ENCODE measurements around the gene HSP90AB1. TPM values are rescaled to one million over a fixed set of nuclear protein-coding genes. Genes with fewer than 3 reads are reported as not detected.

HSP90AB1 gene
- polyA plus RNA-seq, 1 of the 3 experiments (the other 2 are of a cell fraction), result 843 TPM

DNA sequence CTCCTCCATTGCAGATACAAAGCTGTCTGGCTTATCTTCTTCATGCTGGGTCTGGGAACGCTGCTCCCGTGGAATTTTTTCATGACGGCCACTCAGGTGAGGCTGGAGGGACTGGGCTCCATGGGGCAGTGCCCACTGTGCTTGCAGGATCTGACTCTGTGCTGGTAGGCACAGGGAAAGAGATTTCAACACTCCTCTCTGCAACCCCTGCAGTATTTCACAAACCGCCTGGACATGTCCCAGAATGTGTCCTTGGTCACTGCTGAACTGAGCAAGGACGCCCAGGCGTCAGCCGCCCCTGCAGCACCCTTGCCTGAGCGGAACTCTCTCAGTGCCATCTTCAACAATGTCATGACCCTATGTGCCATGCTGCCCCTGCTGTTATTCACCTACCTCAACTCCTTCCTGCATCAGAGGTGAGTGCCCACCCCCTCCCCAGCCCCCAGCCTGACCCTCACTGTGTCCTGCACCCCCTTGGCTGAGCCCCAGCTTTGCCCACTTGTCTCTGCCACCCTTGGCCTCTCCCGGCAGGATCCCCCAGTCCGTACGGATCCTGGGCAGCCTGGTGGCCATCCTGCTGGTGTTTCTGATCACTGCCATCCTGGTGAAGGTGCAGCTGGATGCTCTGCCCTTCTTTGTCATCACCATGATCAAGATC, 17.4 kb upstream of the HSP90AB1 start:
- CTCF ChIA-PET, result interaction anchor here (0.6 to 1.7 kb wide), 5 partner anchors 8 to 133 kb away, joined by 3 to 8 read pairs (median 3); no protein-coding TSS in a partner anchor
- H4K20me1 ChIP-seq (ENCODE audit: insufficient read depth), result peaks cover 5% of the 10 kb centered on the region; the same call in 1 of the 2 replicates
- H3K4me3 ChIP-seq (ENCODE audit: low read depth in 2 of 2, low read length in 1 of 2), result no peak overlapping the region
- WGBS (ENCODE audit: low lambda C conversion rate), result 98% methylated on average over 7 of the region's 11 CpGs
- peaks cover 5% of the 10 kb centered on the region; the same call in 1 of the 2 replicates for H3K79me2 ChIP-seq (ENCODE audit: insufficient read depth)
- peaks cover 3% of the 10 kb centered on the region for H3F3A ChIP-seq (replicated peaks; ENCODE audit: insufficient read depth)
- peak overlapping the region in 1 of 2 experiments; percentile 17; a peak in 1 of 4 replicates for H3K27ac ChIP-seq (ENCODE audit: low read depth in 2 of 2, low read length in 1 of 2)
- no peaks in the 10 kb centered on the region for H3K9me2 ChIP-seq
- H3K36me3 ChIP-seq (replicated peaks in 1 of 2; ENCODE audit: control insufficient read depth in 1 of 2, insufficient read depth in 2 of 2, low read length in 1 of 2), result peaks cover 0 to 6% of the 10 kb centered on the region in 2 experiments
- H3K27me3 ChIP-seq (ENCODE audit: insufficient read depth), result no peaks in the 10 kb centered on the region
- H2AFZ ChIP-seq (ENCODE audit: low read depth), result no peak overlapping the region
- H3K4me2 ChIP-seq, result no peak overlapping the region
- POLR2A ChIA-PET, result no interaction called here
- TF ChIP-seq GATA2 (CRISPR knock-in tag; IDR thresholded peaks at IDR 0.05), result no peak
- no peak for TF ChIP-seq SIN3A (IDR thresholded peaks at IDR 0.05; ENCODE audit: borderline replicate concordance, low read depth, low read length)
- TF ChIP-seq JUND (IDR thresholded peaks at IDR 0.05), result no peak
- no peak for TF ChIP-seq FOSL2 (IDR thresholded peaks at IDR 0.05; ENCODE audit: borderline replicate concordance, low read depth)
- no peak for TF ChIP-seq MXI1 (IDR thresholded peaks at IDR 0.05; ENCODE audit: low read depth, low read length)
- TF ChIP-seq GABPA (IDR thresholded peaks at IDR 0.05; ENCODE audit: low read depth), result no peak
- TF ChIP-seq POLR2AphosphoS5 (IDR thresholded peaks at IDR 0.05; ENCODE audit: low read depth, low read length), result no peak
- no peaks in the 10 kb centered on the region for H3K9me3 ChIP-seq
- no peak overlapping the region for H3K9ac ChIP-seq
- H3K4me1 ChIP-seq (ENCODE audit: control insufficient read depth in 1 of 2, insufficient read depth in 2 of 2, low read depth in 1 of 2, low read length in 1 of 2), result peaks cover 11 to 85% of the 10 kb centered on the region in 2 experiments
- DNase-seq, result no peak

DNA sequence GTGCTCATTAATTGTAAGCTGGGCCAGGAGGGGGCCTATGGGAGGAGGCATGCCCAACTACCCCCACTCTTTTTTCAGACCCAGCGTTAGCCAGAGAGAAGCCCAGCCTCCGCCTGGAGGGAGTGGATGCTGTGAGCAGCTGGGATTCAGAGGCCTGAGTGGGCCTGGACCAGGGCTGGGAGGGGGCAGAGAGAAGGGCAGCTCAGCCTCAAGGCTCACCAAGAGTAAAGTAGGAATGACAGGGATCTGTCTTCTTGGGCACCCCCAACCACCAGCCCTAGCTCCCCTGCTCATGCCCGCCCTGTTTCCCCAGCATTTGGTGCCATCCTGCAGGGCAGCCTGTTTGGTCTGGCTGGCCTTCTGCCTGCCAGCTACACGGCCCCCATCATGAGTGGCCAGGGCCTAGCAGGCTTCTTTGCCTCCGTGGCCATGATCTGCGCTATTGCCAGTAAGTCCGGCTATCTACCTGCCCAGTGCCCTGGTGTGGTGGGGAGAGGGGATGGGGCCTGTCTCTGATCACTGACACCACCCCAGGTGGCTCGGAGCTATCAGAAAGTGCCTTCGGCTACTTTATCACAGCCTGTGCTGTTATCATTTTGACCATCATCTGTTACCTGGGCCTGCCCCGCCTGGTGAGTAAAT, 16.7 kb upstream of the HSP90AB1 start:
- peak overlapping the region in 1 of 2 experiments; percentile 18; a peak in 1 of 4 replicates for H3K27ac ChIP-seq (ENCODE audit: low read depth in 2 of 2, low read length in 1 of 2)
- TF ChIP-seq, protein P1, sequence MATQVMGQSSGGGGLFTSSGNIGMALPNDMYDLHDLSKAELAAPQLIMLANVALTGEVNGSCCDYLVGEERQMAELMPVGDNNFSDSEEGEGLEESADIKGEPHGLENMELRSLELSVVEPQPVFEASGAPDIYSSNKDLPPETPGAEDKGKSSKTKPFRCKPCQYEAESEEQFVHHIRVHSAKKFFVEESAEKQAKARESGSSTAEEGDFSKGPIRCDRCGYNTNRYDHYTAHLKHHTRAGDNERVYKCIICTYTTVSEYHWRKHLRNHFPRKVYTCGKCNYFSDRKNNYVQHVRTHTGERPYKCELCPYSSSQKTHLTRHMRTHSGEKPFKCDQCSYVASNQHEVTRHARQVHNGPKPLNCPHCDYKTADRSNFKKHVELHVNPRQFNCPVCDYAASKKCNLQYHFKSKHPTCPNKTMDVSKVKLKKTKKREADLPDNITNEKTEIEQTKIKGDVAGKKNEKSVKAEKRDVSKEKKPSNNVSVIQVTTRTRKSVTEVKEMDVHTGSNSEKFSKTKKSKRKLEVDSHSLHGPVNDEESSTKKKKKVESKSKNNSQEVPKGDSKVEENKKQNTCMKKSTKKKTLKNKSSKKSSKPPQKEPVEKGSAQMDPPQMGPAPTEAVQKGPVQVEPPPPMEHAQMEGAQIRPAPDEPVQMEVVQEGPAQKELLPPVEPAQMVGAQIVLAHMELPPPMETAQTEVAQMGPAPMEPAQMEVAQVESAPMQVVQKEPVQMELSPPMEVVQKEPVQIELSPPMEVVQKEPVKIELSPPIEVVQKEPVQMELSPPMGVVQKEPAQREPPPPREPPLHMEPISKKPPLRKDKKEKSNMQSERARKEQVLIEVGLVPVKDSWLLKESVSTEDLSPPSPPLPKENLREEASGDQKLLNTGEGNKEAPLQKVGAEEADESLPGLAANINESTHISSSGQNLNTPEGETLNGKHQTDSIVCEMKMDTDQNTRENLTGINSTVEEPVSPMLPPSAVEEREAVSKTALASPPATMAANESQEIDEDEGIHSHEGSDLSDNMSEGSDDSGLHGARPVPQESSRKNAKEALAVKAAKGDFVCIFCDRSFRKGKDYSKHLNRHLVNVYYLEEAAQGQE (IDR thresholded peaks at IDR 0.05; ENCODE audit: low read depth, low read length), result no peak
- TF ChIP-seq GATA2 (CRISPR knock-in tag; IDR thresholded peaks at IDR 0.05) (no peak), SMC3 (IDR thresholded peaks at IDR 0.05; ENCODE audit: low read depth, low read length) (no peak), RFX5 (IDR thresholded peaks at IDR 0.05; ENCODE audit: low read length) (no peak), NFIC (IDR thresholded peaks at IDR 0.05; ENCODE audit: borderline replicate concordance) (no peak), CHD2 (IDR thresholded peaks at IDR 0.05; ENCODE audit: low read length, partially characterized antibody) (no peak), JUND (IDR thresholded peaks at IDR 0.05) (no peak), MEF2A (IDR thresholded peaks at IDR 0.05; ENCODE audit: borderline replicate concordance, low read depth) (no peak), RAD21 (IDR thresholded peaks at IDR 0.05; ENCODE audit: low read length) (no peak), NRF1 (IDR thresholded peaks at IDR 0.05; ENCODE audit: low read depth, low read length) (no peak), FOXM1 (IDR thresholded peaks at IDR 0.05; ENCODE audit: low read depth) (no peak), TCF12 (IDR thresholded peaks at IDR 0.05) (no peak), TAF1 (IDR thresholded peaks at IDR 0.05; ENCODE audit: borderline replicate concordance, low read depth, low read length) (no peak), YY1 (IDR thresholded peaks at IDR 0.05; ENCODE audit: low read depth) (no peak), RCOR1 (IDR thresholded peaks at IDR 0.05; ENCODE audit: low read length) (no peak), POLR2AphosphoS5 (IDR thresholded peaks at IDR 0.05; ENCODE audit: low read depth, low read length) (no peak)
- TF ChIP-seq, protein P2, sequence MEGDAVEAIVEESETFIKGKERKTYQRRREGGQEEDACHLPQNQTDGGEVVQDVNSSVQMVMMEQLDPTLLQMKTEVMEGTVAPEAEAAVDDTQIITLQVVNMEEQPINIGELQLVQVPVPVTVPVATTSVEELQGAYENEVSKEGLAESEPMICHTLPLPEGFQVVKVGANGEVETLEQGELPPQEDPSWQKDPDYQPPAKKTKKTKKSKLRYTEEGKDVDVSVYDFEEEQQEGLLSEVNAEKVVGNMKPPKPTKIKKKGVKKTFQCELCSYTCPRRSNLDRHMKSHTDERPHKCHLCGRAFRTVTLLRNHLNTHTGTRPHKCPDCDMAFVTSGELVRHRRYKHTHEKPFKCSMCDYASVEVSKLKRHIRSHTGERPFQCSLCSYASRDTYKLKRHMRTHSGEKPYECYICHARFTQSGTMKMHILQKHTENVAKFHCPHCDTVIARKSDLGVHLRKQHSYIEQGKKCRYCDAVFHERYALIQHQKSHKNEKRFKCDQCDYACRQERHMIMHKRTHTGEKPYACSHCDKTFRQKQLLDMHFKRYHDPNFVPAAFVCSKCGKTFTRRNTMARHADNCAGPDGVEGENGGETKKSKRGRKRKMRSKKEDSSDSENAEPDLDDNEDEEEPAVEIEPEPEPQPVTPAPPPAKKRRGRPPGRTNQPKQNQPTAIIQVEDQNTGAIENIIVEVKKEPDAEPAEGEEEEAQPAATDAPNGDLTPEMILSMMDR (IDR thresholded peaks at IDR 0.05), result no peak
- TF ChIP-seq, protein P3, sequence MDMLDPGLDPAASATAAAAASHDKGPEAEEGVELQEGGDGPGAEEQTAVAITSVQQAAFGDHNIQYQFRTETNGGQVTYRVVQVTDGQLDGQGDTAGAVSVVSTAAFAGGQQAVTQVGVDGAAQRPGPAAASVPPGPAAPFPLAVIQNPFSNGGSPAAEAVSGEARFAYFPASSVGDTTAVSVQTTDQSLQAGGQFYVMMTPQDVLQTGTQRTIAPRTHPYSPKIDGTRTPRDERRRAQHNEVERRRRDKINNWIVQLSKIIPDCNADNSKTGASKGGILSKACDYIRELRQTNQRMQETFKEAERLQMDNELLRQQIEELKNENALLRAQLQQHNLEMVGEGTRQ (IDR thresholded peaks at IDR 0.05; ENCODE audit: borderline replicate concordance, low read depth, low read length), result no peak
- H3K9me3 ChIP-seq, result no peaks in the 10 kb centered on the region
- H3K27me3 ChIP-seq (ENCODE audit: insufficient read depth), result no peaks in the 10 kb centered on the region
- H3F3A ChIP-seq (replicated peaks; ENCODE audit: insufficient read depth), result peaks cover 9% of the 10 kb centered on the region
- no peak overlapping the region for H3K4me3 ChIP-seq (ENCODE audit: low read depth in 2 of 2, low read length in 1 of 2)
- H4K20me1 ChIP-seq (ENCODE audit: insufficient read depth), result peaks cover 5% of the 10 kb centered on the region; the same call in 1 of the 2 replicates
- H3K9me2 ChIP-seq, result no peaks in the 10 kb centered on the region
- peaks cover 0 to 6% of the 10 kb centered on the region in 2 experiments for H3K36me3 ChIP-seq (replicated peaks in 1 of 2; ENCODE audit: control insufficient read depth in 1 of 2, insufficient read depth in 2 of 2, low read length in 1 of 2)
- H3K9ac ChIP-seq, result no peak overlapping the region
- CTCF ChIA-PET, result interaction anchor here (1.0 to 8.5 kb wide), 5 partner anchors 8 to 134 kb away, joined by 3 to 224 read pairs (median 4); partner anchors contain the start of genes MYMX and SLC29A1
- no peak for DNase-seq
- POLR2A ChIA-PET, result no interaction called here
- 93% methylated on average over 5 of the region's 10 CpGs for WGBS (ENCODE audit: low lambda C conversion rate)
- H3K79me2 ChIP-seq (ENCODE audit: insufficient read depth), result no peaks in the 10 kb centered on the region
- peaks cover 13 to 85% of the 10 kb centered on the region in 2 experiments for H3K4me1 ChIP-seq (ENCODE audit: control insufficient read depth in 1 of 2, insufficient read depth in 2 of 2, low read depth in 1 of 2, low read length in 1 of 2)
- H3K4me2 ChIP-seq, result no peak overlapping the region
- H2AFZ ChIP-seq (ENCODE audit: low read depth), result no peak overlapping the region

All from SK-N-SH (cell line).